SJSA1 (cell line): ENCODE measurements around the gene APMAP. TPM values are rescaled to one million over a fixed set of nuclear protein-coding genes. Genes with fewer than 3 reads are reported as not detected.
"Not testable (repeated sequence)": the region's sequence is repeated elsewhere in the genome, so short reads cannot be mapped to it uniquely, and the experiment has no call there.

Source experiments
- DNase-seq, 2 experiments: peaks; one replicate each; pipeline ENCODE4 v3.0.0-alpha.2; 2015 to 2020; ENCODE audit warnings: low spot score in 2 of 2, low read depth in 1 of 2
- H3K27ac ChIP-seq: fragments of 250-450 bp; sonication (Bioruptor Pico); 2 replicates; pipeline ENCODE4 v1.5.1; 2020; ENCODE audit warnings: mild to moderate bottlenecking, moderate library complexity
- H3K27me3 ChIP-seq: fragments of 250-450 bp; sonication (Bioruptor Pico); replicated peaks from 2 replicates; pipeline ENCODE4 v1.5.1; 2020; ENCODE audit warnings: mild to moderate bottlenecking, moderate library complexity
- H3K36me3 ChIP-seq: fragments of 250-450 bp; sonication (Bioruptor Pico); 2 replicates; pipeline ENCODE4 v1.5.1; 2020; ENCODE audit warnings: mild to moderate bottlenecking
- H3K4me1 ChIP-seq: fragments of 250-450 bp; sonication (Bioruptor Pico); replicated peaks from 2 replicates; pipeline ENCODE4 v1.6.1; 2021; ENCODE audit warnings: mild to moderate bottlenecking
- H3K4me3 ChIP-seq: fragments of 250-450 bp; sonication (Bioruptor Pico); 2 replicates; pipeline ENCODE4 v1.5.1; 2020; ENCODE audit warnings: mild to moderate bottlenecking
- H3K9me3 ChIP-seq: fragments of 250-450 bp; sonication (Bioruptor Pico); replicated peaks from 2 replicates; pipeline ENCODE4 v1.5.1; 2020; ENCODE audit warnings: mild to moderate bottlenecking
- total RNA-seq: library from RNA; depleted of rRNA; stranded (reverse); fragments of >200 nt; shearing (Covaris generic); gene quantifications from 2 replicates; pipeline ENCODE4 v1.2.3, GENCODE V29; 2014

The APMAP gene
- total RNA-seq, 1 experiment from 2014 or later = 167 TPM

GRCh38 chr20:24935766-24936525 is 56.6 kb downstream of the APMAP start:
- no peaks in the 10 kb centered on the region for H3K4me1 ChIP-seq
- peak in 1 of 2 experiments; percentile 22 for DNase-seq
- no peak overlapping the region for H3K4me3 ChIP-seq

GRCh38 chr20:24935140-24935539 is 57.4 kb downstream of the APMAP start:
- no peaks in the 10 kb centered on the region for H3K9me3 ChIP-seq
- H3K36me3 ChIP-seq = no peaks in the 10 kb centered on the region
- H3K27ac ChIP-seq = no peak overlapping the region
- peak in 1 of 2 experiments; percentile 30 for DNase-seq
- no peak overlapping the region for H3K4me3 ChIP-seq
- no peaks in the 10 kb centered on the region for H3K27me3 ChIP-seq
- no peaks in the 10 kb centered on the region for H3K4me1 ChIP-seq

More at GRCh38 chr20:24935766-24936525, 56.6 kb downstream of the APMAP start:
- H3K9me3 ChIP-seq = no peaks in the 10 kb centered on the region
- no peaks in the 10 kb centered on the region for H3K36me3 ChIP-seq
- H3K27ac ChIP-seq = no peak overlapping the region
- H3K27me3 ChIP-seq = no peaks in the 10 kb centered on the region

- Histone ChIP-seq H3K9me3 (no peaks in the 10 kb centered on the region), H3K4me1 (no peaks in the 10 kb centered on the region), H3K27me3 (no peaks in the 10 kb centered on the region), H3K27ac (no peak overlapping the region), H3K36me3 (no peaks in the 10 kb centered on the region), H3K4me3 (no peak overlapping the region)
- no peak for DNase-seq
Observed at GRCh38 chr20:24934716-24935115, 57.8 kb downstream of the APMAP start.

GRCh38 chr20:24934101-24934661 is 58.4 kb downstream of the APMAP start:
- no peak overlapping the region for H3K27ac ChIP-seq
- H3K4me1 ChIP-seq = no peaks in the 10 kb centered on the region
- peak in 1 of 2 experiments; percentile 32 for DNase-seq
- H3K36me3 ChIP-seq = no peaks in the 10 kb centered on the region
- no peaks in the 10 kb centered on the region for H3K9me3 ChIP-seq
- H3K27me3 ChIP-seq = no peaks in the 10 kb centered on the region
- no peak overlapping the region for H3K4me3 ChIP-seq

- no peak overlapping the region for H3K27ac ChIP-seq
- H3K9me3 ChIP-seq = no peaks in the 10 kb centered on the region
- DNase-seq = peak in 1 of 2 experiments; percentile 37
- H3K4me3 ChIP-seq = no peak overlapping the region
- no peaks in the 10 kb centered on the region for H3K27me3 ChIP-seq
- H3K4me1 ChIP-seq = no peaks in the 10 kb centered on the region
- H3K36me3 ChIP-seq = no peaks in the 10 kb centered on the region
Observed at GRCh38 chr20:24933266-24933908, 59.2 kb downstream of the APMAP start.

- H3K27ac ChIP-seq = not testable (repeated sequence)
Observed at GRCh38 chr20:24931893-24932292, 60.7 kb downstream of the APMAP start.

GRCh38 chr20:24930724-24931688 is 61.5 kb downstream of the APMAP start:
- not testable (repeated sequence) for DNase-seq, H3K9me3 ChIP-seq, H3K27ac ChIP-seq, H3K4me1 ChIP-seq, H3K27me3 ChIP-seq, H3K36me3 ChIP-seq, H3K4me3 ChIP-seq

More at GRCh38 chr20:24931893-24932292, 60.7 kb downstream of the APMAP start:
- H3K9me3 ChIP-seq, DNase-seq, H3K4me3 ChIP-seq, H3K36me3 ChIP-seq, H3K4me1 ChIP-seq, H3K27me3 ChIP-seq: not testable (repeated sequence)

GRCh38 chr20:24929867-24930723 is 62.5 kb downstream of the APMAP start:
- not testable (repeated sequence) for H3K4me1 ChIP-seq, H3K9me3 ChIP-seq, H3K27me3 ChIP-seq, DNase-seq, H3K4me3 ChIP-seq, H3K36me3 ChIP-seq, H3K27ac ChIP-seq

- DNase-seq, H3K27ac ChIP-seq: not testable (repeated sequence)
Observed at GRCh38 chr20:24929259-24929658, 63.3 kb downstream of the APMAP start.

GRCh38 chr20:24920706-24921105 is 71.8 kb downstream of the APMAP start:
- not testable (repeated sequence) for H3K36me3 ChIP-seq, H3K4me3 ChIP-seq, H3K4me1 ChIP-seq, DNase-seq, H3K9me3 ChIP-seq, H3K27ac ChIP-seq, H3K27me3 ChIP-seq

More at GRCh38 chr20:24929259-24929658, 63.3 kb downstream of the APMAP start:
- not testable (repeated sequence) for H3K36me3 ChIP-seq, H3K4me1 ChIP-seq, H3K9me3 ChIP-seq, H3K4me3 ChIP-seq, H3K27me3 ChIP-seq

- not testable (repeated sequence) for H3K27me3 ChIP-seq, H3K9me3 ChIP-seq, H3K4me1 ChIP-seq, H3K4me3 ChIP-seq, H3K27ac ChIP-seq, H3K36me3 ChIP-seq, DNase-seq
Observed at GRCh38 chr20:24919665-24920064, 72.9 kb downstream of the APMAP start.

GRCh38 chr20:24918579-24919566 is 73.7 kb downstream of the APMAP start:
- H3K4me3 ChIP-seq = no peak overlapping the region
- H3K27me3 ChIP-seq = 0 out of 2 replicates have a peak, but pooled peaks cover 8% of the 10 kb centered on the region
- H3K27ac ChIP-seq = no peak overlapping the region
- DNase-seq = peak in 1 of 2 experiments; percentile 34
- no peaks in the 10 kb centered on the region for H3K36me3 ChIP-seq
- H3K9me3 ChIP-seq = no peaks in the 10 kb centered on the region
- H3K4me1 ChIP-seq = no peaks in the 10 kb centered on the region
